CD4-positive, alpha-beta memory T cell (primary cell): ENCODE data around the gene BCL6. TPM values are rescaled to one million over a fixed set of nuclear protein-coding genes. Genes with fewer than 3 reads are reported as not detected.

Experiments
- CTCF ChIA-PET: fragments of 350-600 bp; sonication (Branson Sonifier 250); formaldehyde crosslinking; loops from one replicate; lab custom pipeline; 2021; ENCODE audit warnings: inconsistent platforms; ENCODE audit not compliant: partially characterized antibody; lab: Charles Lee
- POLR2A ChIA-PET: fragments of 350-600 bp; sonication (Branson Sonifier 250); formaldehyde crosslinking; loops from one replicate; lab custom pipeline; 2021; ENCODE audit not compliant: partially characterized antibody; lab: Charles Lee
- DNase-seq, 5 donors: peaks; one replicate each; pipeline versions ENCODE4 v3.0.0 to v3.0.0-alpha.2; 2020 to 2022; ENCODE audit warnings: mixed read lengths in 1 of 5
- H3K27ac ChIP-seq: one replicate; pipeline ENCODE4 v1.7.0; 2013; ENCODE audit warnings: low read depth, low read length
- H3K27me3 ChIP-seq: 2 replicates; pipeline ENCODE4 v1.7.0; 2013; ENCODE audit warnings: mild to moderate bottlenecking, low read length, moderate library complexity; ENCODE audit not compliant: insufficient read depth
- H3K36me3 ChIP-seq: 2 replicates; pipeline ENCODE4 v1.7.0; 2013; ENCODE audit warnings: mild to moderate bottlenecking, low read length, moderate library complexity; ENCODE audit not compliant: insufficient read depth
- H3K4me1 ChIP-seq: 2 replicates; pipeline ENCODE4 v1.7.0; 2013; ENCODE audit warnings: mild to moderate bottlenecking, low read length, moderate library complexity; ENCODE audit not compliant: insufficient read depth
- H3K4me3 ChIP-seq, 2 donors: one replicate each; pipeline ENCODE4 v1.7.0; 2013; ENCODE audit warnings: low read length in 2 of 2, mild to moderate bottlenecking in 1 of 2
- H3K9me3 ChIP-seq, 2 donors: one replicate each; pipeline ENCODE4 v1.7.0; 2013; ENCODE audit warnings: low read length in 2 of 2, control low read depth in 1 of 2; ENCODE audit not compliant: control insufficient read depth in 1 of 2
- H3K27ac Mint-ChIP-seq, 7 donors: one replicate each; pipeline ENCODE4 v1.8.0; 2020 to 2021; ENCODE audit warnings: mixed read lengths in 7 of 7, mild to moderate bottlenecking in 6 of 7, inconsistent platforms in 3 of 7, moderate library complexity in 3 of 7
- H3K27me3 Mint-ChIP-seq, 2 donors: one replicate each; pipeline ENCODE4 v1.8.0; 2020 to 2021; ENCODE audit warnings: mixed read lengths in 2 of 2
- H3K36me3 Mint-ChIP-seq, 2 donors: one replicate each; pipeline ENCODE4 v1.8.0; 2020 to 2021; ENCODE audit warnings: mixed read lengths in 2 of 2, inconsistent platforms in 1 of 2, mild to moderate bottlenecking in 1 of 2
- H3K4me1 Mint-ChIP-seq, 4 donors: one replicate each; pipeline ENCODE4 v1.8.0; 2020 to 2021; ENCODE audit warnings: mixed read lengths in 4 of 4, mild to moderate bottlenecking in 1 of 4
- H3K4me3 Mint-ChIP-seq, 8 donors: one replicate each; pipeline ENCODE4 v1.8.0; 2020 to 2021; ENCODE audit warnings: mixed read lengths in 8 of 8, mild to moderate bottlenecking in 7 of 8, moderate library complexity in 6 of 8, inconsistent platforms in 3 of 8
- H3K9me3 Mint-ChIP-seq, 8 donors: one replicate each; pipeline ENCODE4 v1.8.0; 2020 to 2021; ENCODE audit warnings: mixed read lengths in 8 of 8, mild to moderate bottlenecking in 5 of 8, inconsistent platforms in 3 of 8, moderate library complexity in 1 of 8
- intact Hi-C: fragments of 100-400 bp; cut with micrococcal nuclease; formaldehyde crosslinking; loops from one replicate; pipeline ENCODE4 v1.15.1; 2023
- polyA plus RNA-seq, 2 donors: library from polyadenylated mRNA; unstranded; fragments of 300-500 nt; fragmentation: Illumina TruSeq; gene quantifications; one replicate each; pipeline ENCODE4 v1.2.3, GENCODE V29; 2021
- total RNA-seq, 2 experiments: library from RNA; stranded (reverse); gene quantifications; one replicate each; pipeline ENCODE4 v1.2.3, GENCODE V29; 2021

Gene BCL6
- total and polyA plus RNA-seq, 4 experiments from 2014 or later: 1.1 to 34.8 (median 16.6) TPM

DNA sequence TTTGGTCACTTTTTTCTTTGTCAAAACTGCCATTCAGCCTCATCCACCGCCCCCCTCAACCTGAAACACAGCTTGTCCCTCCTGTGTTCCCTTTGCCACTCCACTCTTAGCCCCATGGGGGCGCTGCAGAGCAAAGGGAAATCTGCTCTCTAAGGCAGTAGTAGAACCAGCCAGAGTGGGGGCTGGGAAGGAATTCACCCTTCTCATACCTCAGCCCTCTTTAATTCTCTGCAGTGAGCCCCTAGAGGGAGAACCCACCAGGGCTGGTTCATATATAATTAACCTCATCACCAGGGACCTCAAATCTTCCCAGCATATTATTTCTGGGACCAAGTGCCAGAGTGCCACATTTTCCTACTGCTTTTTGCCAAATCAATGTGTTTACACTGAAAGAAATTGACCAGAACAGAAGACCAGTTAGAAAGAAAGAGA lies 2.8 kb upstream of the BCL6 start:
- no peaks in the 10 kb centered on the region for H3K27me3 ChIP-seq
- intact Hi-C loops: loop anchor here (1.0 to 10.0 kb wide), 5 partner anchors 209 to 737 kb away; no protein-coding TSS in a partner anchor
- no peak overlapping the region for H3K27ac ChIP-seq
- Mint-ChIP-seq H3K4me3 (peak overlapping the region in 7 of 8 donors; percentile 27 to 80 (median 49)), H3K4me1 (peaks cover 20 to 56% (median 42%) of the 10 kb centered on the region in 4 donors), H3K9me3 (no peaks in the 10 kb centered on the region), H3K27ac (peak overlapping the region; percentile 82 to 99 (median 99)), H3K27me3 (no peaks in the 10 kb centered on the region), H3K36me3 (peaks cover 0 to 18% of the 10 kb centered on the region in 2 donors)
- ChIA-PET CTCF (interaction anchor here (0.6 to 8.9 kb wide), 27 partner anchors 9 to 1391 kb away, joined by 3 to 132 read pairs (median 4); no protein-coding TSS in a partner anchor), POLR2A (interaction anchor here (1.1 to 2.3 kb wide), 2 partner anchors 29 to 406 kb away, joined by 3 to 9 read pairs; partner anchors contain the start of gene LPP)
- H3K9me3 ChIP-seq: no peaks in the 10 kb centered on the region
- DNase-seq: peak; percentile 78 to 86 (median 80)
- no peak overlapping the region for H3K4me3 ChIP-seq
- peaks cover 37% of the 10 kb centered on the region for H3K4me1 ChIP-seq
- no peaks in the 10 kb centered on the region for H3K36me3 ChIP-seq

DNA sequence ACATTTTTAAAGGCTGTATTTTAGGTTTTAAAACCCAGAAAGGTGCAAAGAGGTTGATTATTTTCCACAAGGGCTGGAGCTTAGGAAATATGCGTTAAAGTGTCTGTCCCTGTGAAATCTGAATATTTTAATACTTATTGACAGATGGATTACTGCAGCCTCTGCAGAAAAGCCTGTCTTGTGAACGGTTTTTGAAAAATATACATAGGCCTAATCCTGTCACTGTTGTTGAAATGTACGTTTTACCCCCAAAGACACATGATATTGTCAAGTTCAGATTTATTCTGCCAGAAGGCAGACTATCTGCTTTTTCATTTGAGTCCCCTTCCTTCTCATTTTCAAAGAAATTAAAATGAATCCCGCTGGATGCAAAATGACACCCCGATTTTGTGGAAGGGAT lies 2.2 kb upstream of the BCL6 start:
- intact Hi-C loops: loop anchor here (5.0 to 10.0 kb wide), 3 partner anchors 210 to 737 kb away; no protein-coding TSS in a partner anchor
- peaks cover 0 to 18% of the 10 kb centered on the region in 2 donors for H3K36me3 Mint-ChIP-seq
- CTCF ChIA-PET: interaction anchor here (0.6 to 8.9 kb wide), 31 partner anchors 8 to 1392 kb away, joined by 3 to 132 read pairs (median 4); no protein-coding TSS in a partner anchor
- H3K4me3 Mint-ChIP-seq: peak overlapping the region in 4 of 8 donors; percentile 20 to 80 (median 37)
- H3K9me3 Mint-ChIP-seq: no peaks in the 10 kb centered on the region
- peaks cover 20 to 62% (median 44%) of the 10 kb centered on the region in 4 donors for H3K4me1 Mint-ChIP-seq
- H3K36me3 ChIP-seq: no peaks in the 10 kb centered on the region
- H3K4me1 ChIP-seq: peaks cover 39% of the 10 kb centered on the region
- peak overlapping the region; percentile 14 for H3K27ac ChIP-seq
- H3K9me3 ChIP-seq: no peaks in the 10 kb centered on the region
- POLR2A ChIA-PET: interaction anchor here (2.3 kb wide), 1 partner anchor 406 kb away, joined by 9 read pairs; the partner anchor contains the start of gene LPP
- DNase-seq: no peak
- no peaks in the 10 kb centered on the region for H3K27me3 ChIP-seq
- no peak overlapping the region for H3K4me3 ChIP-seq
- no peaks in the 10 kb centered on the region for H3K27me3 Mint-ChIP-seq
- peak overlapping the region; percentile 92 to 99 (median 99) for H3K27ac Mint-ChIP-seq

DNA sequence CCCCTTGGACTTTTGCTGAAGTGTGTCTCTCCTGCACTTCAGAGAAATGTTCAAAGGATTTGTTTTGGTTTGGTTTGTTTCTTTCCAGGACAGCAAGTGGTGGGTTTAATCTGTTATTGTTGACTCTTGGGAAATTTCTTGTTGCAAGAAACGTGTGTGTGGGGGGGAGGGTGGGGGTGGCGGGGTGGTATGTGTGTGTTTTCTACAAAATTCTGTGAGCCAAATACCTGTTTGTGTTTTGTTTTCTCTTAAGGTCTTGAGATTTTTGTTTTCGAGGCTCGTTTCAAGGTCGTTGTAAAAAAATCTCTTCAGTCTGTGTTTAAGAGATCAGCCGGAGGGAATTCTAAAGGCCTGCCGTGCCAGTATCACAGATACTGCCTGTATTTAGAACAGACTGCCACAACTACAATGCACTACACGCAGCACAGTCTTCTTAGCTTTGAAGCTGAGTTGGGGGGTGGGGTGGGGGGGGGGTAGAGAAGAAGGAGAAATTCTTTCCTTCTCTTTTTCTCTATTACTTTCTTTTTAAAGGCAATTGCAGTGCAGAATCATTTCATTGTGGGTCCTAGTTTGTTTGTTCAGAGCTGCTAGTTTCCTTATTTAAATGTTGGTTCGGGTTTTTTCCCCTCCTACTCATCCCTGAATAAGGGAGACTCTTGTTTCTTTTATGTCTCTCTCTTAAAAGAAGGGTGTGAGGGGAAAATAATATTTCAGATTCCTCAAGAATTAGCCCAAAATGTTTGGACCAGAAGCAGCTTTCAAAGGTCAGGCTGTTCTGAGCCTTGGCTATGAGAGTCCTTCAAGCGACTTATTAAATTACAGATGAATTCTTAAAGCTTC lies 1.4 kb upstream of the BCL6 start:
- H3K4me1 ChIP-seq: peaks cover 48% of the 10 kb centered on the region
- peak in 1 of 5 donors; percentile 11 for DNase-seq
- H3K27ac ChIP-seq: peak overlapping the region; percentile 82

GRCh38 chr3:187746059-187746441 lies 782 bp upstream of the BCL6 start:
- Mint-ChIP-seq H3K27me3 (no peaks in the 10 kb centered on the region), H3K36me3 (peaks cover 0 to 20% of the 10 kb centered on the region in 2 donors), H3K4me1 (peaks cover 25 to 74% (median 54%) of the 10 kb centered on the region in 4 donors), H3K4me3 (peak overlapping the region; percentile 95 to 99 (median 96)), H3K9me3 (no peaks in the 10 kb centered on the region), H3K27ac (peak overlapping the region; percentile 99)
- no peaks in the 10 kb centered on the region for H3K27me3 ChIP-seq
- POLR2A ChIA-PET: interaction anchor here (0.8 to 4.5 kb wide), 33 partner anchors 10 to 1398 kb away, joined by 3 to 29 read pairs (median 5); partner anchors contain the start of gene LPP
- no peak for DNase-seq
- CTCF ChIA-PET: interaction anchor here (1.0 to 8.9 kb wide), 22 partner anchors 10 to 1398 kb away, joined by 3 to 132 read pairs (median 5); no protein-coding TSS in a partner anchor
- peak overlapping the region; percentile 50 to 71 for H3K4me3 ChIP-seq
- peaks cover 50% of the 10 kb centered on the region for H3K4me1 ChIP-seq
- peak overlapping the region; percentile 82 for H3K27ac ChIP-seq
- intact Hi-C loops: loop anchor here (5.0 to 10.0 kb wide), 3 partner anchors 211 to 739 kb away; no protein-coding TSS in a partner anchor
- no peaks in the 10 kb centered on the region for H3K9me3 ChIP-seq
- no peaks in the 10 kb centered on the region for H3K36me3 ChIP-seq

More for the DNA sequence above, 1.4 kb upstream of the BCL6 start:
- ChIA-PET CTCF (interaction anchor here (0.9 to 8.9 kb wide), 36 partner anchors 7 to 1398 kb away, joined by 3 to 132 read pairs (median 4); no protein-coding TSS in a partner anchor), POLR2A (interaction anchor here (0.8 to 4.5 kb wide), 11 partner anchors 31 to 1397 kb away, joined by 3 to 29 read pairs (median 9); partner anchors contain the start of gene LPP)
- Mint-ChIP-seq H3K4me1 (peaks cover 24 to 70% (median 51%) of the 10 kb centered on the region in 4 donors), H3K36me3 (peaks cover 0 to 20% of the 10 kb centered on the region in 2 donors), H3K4me3 (peak overlapping the region; percentile 95 to 99 (median 96)), H3K27me3 (no peaks in the 10 kb centered on the region), H3K27ac (peak overlapping the region; percentile 99), H3K9me3 (no peaks in the 10 kb centered on the region)
- Histone ChIP-seq H3K4me3 (peak overlapping the region; percentile 50 to 71), H3K27me3 (no peaks in the 10 kb centered on the region), H3K9me3 (no peaks in the 10 kb centered on the region), H3K36me3 (no peaks in the 10 kb centered on the region)
- intact Hi-C loops: loop anchor here (5.0 to 10.0 kb wide), 3 partner anchors 211 to 738 kb away; no protein-coding TSS in a partner anchor

DNA sequence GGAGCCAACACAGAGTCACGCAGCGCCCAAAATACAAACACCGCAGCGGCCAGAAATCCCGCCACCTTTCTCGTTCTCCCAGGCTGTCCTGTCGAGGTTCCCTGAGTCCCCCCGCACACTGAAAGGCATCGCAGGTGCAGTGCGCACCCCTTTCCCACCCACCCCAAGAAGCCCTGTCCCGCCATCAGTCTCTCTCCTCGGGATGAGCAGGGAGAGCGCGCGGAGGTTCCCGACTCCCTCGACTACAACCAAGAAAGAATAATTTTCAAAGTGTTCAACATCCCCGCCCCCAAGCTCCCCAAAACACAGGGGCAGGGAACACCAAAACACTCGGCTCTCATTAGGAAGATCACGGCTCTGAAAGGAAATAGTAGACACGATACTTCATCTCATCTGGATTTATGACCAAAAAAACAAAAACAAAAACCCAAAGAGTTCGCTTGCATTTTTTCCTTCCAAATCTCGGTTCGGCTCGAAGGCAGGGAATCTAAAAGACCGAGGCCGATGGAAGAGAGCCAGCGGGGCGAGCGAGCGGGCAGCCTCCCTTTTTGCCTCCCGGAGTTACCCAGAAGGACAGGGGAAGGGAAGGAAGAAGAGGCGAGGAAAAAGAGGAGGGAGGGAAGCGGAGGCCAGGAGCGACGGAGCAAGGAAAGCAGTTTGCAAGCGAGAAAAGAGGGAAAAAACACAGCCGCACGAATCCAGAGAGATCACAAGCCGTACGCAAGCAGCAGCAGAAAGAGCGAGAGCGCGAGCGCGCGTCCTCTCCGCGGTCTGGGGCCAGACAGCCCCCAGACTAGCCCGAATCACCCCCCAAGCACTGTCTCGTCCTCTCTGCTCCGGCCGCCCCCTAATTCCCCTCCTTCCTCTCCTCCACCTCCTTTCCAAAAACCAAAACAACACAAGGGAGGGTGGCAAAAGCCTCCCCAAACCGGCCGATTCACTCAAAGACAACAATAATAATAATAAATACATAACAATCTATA lies 808 bp downstream of the BCL6 start:
- Histone ChIP-seq H3K4me3 (peak overlapping the region; percentile 71 to 98), H3K27ac (peak overlapping the region; percentile 82), H3K9me3 (no peaks in the 10 kb centered on the region), H3K27me3 (no peaks in the 10 kb centered on the region), H3K36me3 (no peaks in the 10 kb centered on the region), H3K4me1 (peaks cover 58% of the 10 kb centered on the region)
- no peaks in the 10 kb centered on the region for H3K27me3 Mint-ChIP-seq
- peak; percentile 7 to 63 (median 48) for DNase-seq
- peak overlapping the region; percentile 95 to 99 (median 96) for H3K4me3 Mint-ChIP-seq
- H3K9me3 Mint-ChIP-seq: peaks cover 0 to 1% (median 0%) of the 10 kb centered on the region in 8 donors
- CTCF ChIA-PET: interaction anchor here (0.8 to 8.9 kb wide), 25 partner anchors 35 to 1404 kb away, joined by 3 to 132 read pairs (median 5); no protein-coding TSS in a partner anchor
- POLR2A ChIA-PET: interaction anchor here (0.5 to 4.5 kb wide), 40 partner anchors 8 to 1580 kb away, joined by 3 to 29 read pairs (median 5); partner anchors contain the start of gene LPP
- H3K36me3 Mint-ChIP-seq: peaks cover 0 to 22% of the 10 kb centered on the region in 2 donors
- peaks cover 29 to 82% (median 54%) of the 10 kb centered on the region in 4 donors for H3K4me1 Mint-ChIP-seq
- intact Hi-C loops: loop anchor here (1.0 to 10.0 kb wide), 10 partner anchors 33 to 838 kb away; partner anchors contain the start of gene LPP
- H3K27ac Mint-ChIP-seq: peak overlapping the region; percentile 97 to 99 (median 99)
